HG02623 (cell line): Measurements from ENCODE around the gene USF3.
A peak's percentile ranks its signal among the peaks of the same experiment; 100 is the strongest.

Experiments
- ATAC-seq: cut with Tn5 transposase; IDR thresholded peaks from one replicate; pipeline ENCODE4 v1.9.1; 2021; ENCODE audit warnings: moderate library complexity; ENCODE audit not compliant: unreplicated experiment

The USF3 gene

DNA sequence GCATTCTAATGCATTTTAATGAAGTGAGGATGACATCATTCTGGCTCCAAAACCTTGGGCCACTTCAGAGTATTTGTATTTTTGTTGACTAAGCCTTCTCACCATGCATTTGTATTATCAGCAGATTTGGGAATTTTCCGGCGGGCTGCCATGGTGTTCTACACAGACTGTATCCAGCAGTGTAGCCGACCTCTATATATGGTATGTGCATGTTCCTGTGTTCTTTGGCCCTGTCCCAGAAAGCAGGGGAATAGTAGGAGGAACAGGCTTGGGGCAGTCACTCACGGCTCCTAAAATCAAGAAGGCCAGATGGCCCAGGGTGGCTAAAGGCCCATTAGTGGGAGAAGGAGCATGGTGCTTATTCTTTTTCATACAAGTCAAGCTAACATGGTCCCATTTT is 80.5 kb downstream of the USF3 start:
- no peak for ATAC-seq

DNA sequence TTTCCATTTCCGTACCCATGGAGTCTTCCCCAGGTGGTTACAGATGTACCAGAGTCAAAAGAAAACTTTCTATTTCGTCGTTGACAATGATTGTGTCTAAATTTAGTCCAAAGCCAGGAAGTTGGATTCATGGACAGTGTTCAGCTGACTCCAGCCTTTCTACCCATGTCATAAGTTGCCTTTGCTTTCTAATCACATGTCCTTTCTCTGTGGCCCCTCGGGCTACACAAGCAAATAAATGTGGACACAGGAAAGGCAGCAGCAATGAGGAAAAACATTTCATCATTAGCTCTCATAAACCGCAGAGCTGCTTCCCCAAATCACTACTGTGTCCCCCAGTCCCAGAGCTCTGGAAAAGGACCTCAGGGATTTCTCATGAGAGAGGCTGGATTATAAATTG is 82.0 kb downstream of the USF3 start:
- no peak for ATAC-seq

DNA sequence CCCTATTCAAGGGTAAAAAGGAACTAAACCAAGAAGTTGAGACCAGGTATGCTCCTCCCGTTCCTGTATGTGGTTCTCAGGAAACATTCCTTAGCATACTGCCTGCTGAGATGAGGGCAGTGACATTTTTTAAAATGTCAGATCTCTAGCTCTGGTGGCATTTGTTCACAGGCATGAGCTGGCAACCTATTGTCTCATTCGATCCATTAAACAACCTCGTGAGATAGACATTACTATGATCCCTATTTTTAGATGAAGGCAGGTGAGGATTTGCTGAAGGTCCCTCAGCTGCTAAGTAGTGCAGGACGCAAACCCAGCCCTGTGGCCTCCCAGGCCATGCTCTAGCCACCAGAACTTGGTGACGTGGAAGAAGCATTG is 89.2 kb downstream of the USF3 start:
- ATAC-seq, result no peak

DNA sequence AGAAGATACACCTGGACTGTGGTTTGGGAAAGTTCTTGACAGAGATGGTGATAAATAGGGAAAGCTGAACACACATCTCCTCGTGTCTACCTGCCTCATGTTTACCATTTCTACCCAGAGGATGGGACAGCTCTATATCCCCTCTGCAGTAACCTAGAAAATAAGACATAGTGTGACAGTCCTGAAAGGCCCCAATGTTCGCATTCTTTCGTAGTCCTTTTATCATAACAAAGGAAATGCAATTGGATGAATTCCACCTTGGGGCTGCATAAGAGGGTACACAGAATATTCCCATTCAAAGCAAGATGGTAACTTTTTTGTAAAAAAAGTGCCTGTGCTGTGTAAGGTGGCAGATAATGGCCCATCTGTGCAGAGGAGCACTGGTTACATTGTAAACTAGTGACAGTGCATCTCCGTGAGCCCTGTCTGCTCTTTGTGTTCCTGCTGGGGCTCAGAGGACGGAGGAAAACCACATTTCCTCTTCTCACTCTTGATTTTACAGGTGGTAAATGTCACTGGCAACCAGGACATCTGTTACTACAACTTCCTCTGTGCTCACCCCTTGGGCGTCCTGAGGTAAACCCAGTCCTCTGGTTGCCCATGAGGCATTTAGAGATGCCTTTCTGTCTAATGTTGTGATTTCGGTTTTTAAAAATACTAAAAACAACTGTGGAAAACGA is 89.8 kb downstream of the USF3 start:
- ATAC-seq, result peak; percentile 99

DNA sequence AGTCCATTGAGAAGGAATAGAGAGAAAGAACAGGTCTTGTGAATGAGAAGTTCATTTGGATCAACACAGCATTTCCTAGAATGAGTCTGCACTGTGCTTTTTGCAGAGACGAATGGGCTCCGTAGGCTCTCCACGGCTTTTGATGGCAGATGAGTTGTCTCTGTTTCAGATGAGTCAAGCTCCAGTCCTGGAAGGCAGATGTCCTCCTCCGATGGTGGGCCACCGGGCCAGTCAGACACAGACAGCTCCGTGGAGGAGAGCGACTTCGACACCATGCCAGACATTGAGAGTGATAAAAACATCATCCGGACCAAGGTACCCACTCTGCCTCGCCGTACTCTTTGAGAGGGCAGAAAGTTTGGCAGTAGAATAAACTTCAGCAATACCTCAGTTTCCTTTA is 93.6 kb downstream of the USF3 start:
- ATAC-seq, result no peak

DNA sequence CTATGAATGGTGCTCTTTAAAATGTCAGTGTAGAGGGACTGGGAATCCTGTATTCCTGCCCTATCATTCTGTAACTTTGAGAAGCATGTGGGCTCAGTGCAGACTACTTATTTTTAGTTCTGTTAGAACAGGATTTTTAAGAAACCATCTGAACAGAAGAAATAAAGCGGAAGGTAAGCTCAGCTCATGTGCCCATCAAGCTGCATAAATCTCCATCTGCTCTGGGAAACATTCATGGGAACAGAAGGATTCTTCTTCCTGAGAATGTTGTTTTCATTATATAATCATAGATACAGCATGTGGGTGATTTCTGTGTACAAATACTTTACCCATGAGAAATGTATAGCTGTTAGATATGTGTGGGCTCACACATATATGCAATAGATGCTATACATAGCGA is 94.2 kb downstream of the USF3 start:
- ATAC-seq, result no peak

DNA sequence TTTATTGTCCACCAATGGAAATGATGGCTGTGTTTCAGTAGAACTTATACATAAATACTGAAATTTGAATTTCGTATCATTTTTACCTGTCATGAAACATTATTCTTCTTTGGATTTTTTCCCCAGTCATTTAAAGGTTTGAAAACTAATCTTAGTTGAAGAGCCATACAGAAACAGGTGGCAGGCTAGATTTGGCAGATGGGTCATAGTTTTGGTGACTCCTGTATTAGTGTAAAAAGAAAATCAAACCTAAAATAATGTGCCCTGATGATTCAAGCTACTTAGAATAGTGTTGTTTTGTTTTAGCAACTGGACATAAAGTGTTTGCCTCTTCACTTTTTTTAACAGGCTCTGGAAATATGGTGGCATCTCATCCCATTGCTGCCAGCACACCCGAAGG is 95.2 kb downstream of the USF3 start:
- no peak for ATAC-seq

DNA sequence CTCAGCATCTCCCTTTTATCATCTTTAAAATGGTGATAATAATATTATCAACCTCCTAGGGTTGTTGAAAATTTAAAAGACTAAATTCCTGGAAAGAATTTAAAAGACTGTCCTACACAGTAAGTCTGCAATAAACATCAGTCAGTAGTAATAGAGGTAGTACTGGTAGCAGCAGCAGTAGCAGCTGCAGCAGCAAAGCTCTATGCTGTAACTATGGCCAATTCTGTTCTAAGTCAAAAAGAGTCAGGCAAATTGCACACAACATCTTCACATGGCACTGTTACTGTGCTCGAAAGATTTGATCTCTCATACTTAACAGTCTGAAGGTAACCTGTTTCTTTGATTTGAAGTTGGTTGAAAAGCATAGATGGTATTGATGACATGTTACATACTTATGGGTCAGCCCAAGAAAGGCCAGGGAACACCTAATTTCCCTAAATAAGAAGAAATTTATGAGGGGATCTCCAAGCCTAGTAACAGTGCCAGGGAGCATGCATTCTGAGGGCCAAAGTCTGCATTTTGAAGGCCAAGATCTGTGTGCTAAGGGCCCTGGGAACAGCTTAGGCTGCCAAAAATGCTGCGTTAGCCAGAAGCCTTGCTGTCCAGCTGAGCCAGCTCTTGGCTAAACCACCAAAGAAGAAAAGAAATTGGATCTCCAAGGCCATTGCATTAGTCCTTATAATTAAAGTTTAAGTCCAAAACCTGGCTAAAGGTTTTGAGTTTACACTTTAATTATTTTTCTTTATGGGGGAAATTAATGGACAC is 95.8 kb downstream of the USF3 start:
- ATAC-seq, result no peak
